NCI-H345 treated with DMSO at 0.1 percent for 48 hours (cell line): ENCODE measurements around the gene CAPNS1.
"Not testable (repeated sequence)": the region's sequence is repeated elsewhere in the genome, so short reads cannot be mapped to it uniquely, and the experiment has no call there.

ENCODE experiments used
- DNase-seq: peaks from one replicate; lab custom pipeline; 2025; ENCODE audit not compliant: unreplicated experiment; lab: John Stamatoyannopoulos, UW

CAPNS1 gene

GRCh38 chr19:36149673-36150406 lies 10.0 kb downstream of the CAPNS1 start:
- no peak for DNase-seq

GRCh38 chr19:36150586-36150985 lies 10.7 kb downstream of the CAPNS1 start:
- DNase-seq: no peak

GRCh38 chr19:36151144-36152018 lies 11.5 kb downstream of the CAPNS1 start:
- no peak for DNase-seq

- DNase-seq: no peak
Observed at GRCh38 chr19:36152019-36152351, 12.1 kb downstream of the CAPNS1 start.

- DNase-seq: no peak
Observed at GRCh38 chr19:36152352-36153091, 12.7 kb downstream of the CAPNS1 start, which contains the start of gene COX7A1. Gene COX7A1, minus strand, starts transcription at chr19:36152447. Its CDS starts 40 bp downstream, at chr19:36152407.

GRCh38 chr19:36153126-36153525 lies 13.3 kb downstream of the CAPNS1 start:
- DNase-seq: no peak

- DNase-seq: no peak
Observed at GRCh38 chr19:36160821-36161596, 21.1 kb downstream of the CAPNS1 start.

GRCh38 chr19:36163813-36164212 lies 23.9 kb downstream of the CAPNS1 start:
- no peak for DNase-seq

- peak; percentile 71 for DNase-seq
Observed at GRCh38 chr19:36169084-36169760, 29.4 kb downstream of the CAPNS1 start.

GRCh38 chr19:36172852-36173251 lies 33.0 kb downstream of the CAPNS1 start:
- no peak for DNase-seq

- DNase-seq: not testable (repeated sequence)
Observed at GRCh38 chr19:36173846-36174245, 34.0 kb downstream of the CAPNS1 start.

GRCh38 chr19:36179077-36179476 lies 39.2 kb downstream of the CAPNS1 start:
- not testable (repeated sequence) for DNase-seq

- no peak for DNase-seq
Observed at GRCh38 chr19:36182612-36183244, 42.9 kb downstream of the CAPNS1 start.

- no peak for DNase-seq
Observed at GRCh38 chr19:36183245-36183628, 43.4 kb downstream of the CAPNS1 start.

- DNase-seq: not testable (repeated sequence)
Observed at GRCh38 chr19:36186722-36187121, 46.9 kb downstream of the CAPNS1 start.

GRCh38 chr19:36196249-36196648 lies 56.4 kb downstream of the CAPNS1 start:
- DNase-seq: no peak

GRCh38 chr19:36198119-36198518 lies 58.3 kb downstream of the CAPNS1 start:
- no peak for DNase-seq
